KBM-7 (cell line): ENCODE results near the gene SSTR4.
"Not testable (repeated sequence)": the region's sequence is repeated elsewhere in the genome, so short reads cannot be mapped to it uniquely, and the experiment has no call there.

Source experiments
- DNase-seq: peaks from one replicate; pipeline ENCODE4 v3.0.0-alpha.2; 2015
- in situ Hi-C: fragments of 300-500 bp; cut with MboI; formaldehyde crosslinking; loops from 2 replicates; pipeline ENCODE4 v1.14.3; 2020; ENCODE audit warnings: low sequenced_read_pairs, low pct_unique_long_range_greater_than_20kb, mixed read lengths

Gene SSTR4

GRCh38 chr20:23013429-23013828 lies 21.7 kb upstream of the SSTR4 start:
- no peak for DNase-seq
- in situ Hi-C loops = no loop called here

- DNase-seq = no peak
- in situ Hi-C loops = no loop called here
Observed at GRCh38 chr20:23017516-23017915, 17.6 kb upstream of the SSTR4 start.

GRCh38 chr20:23018432-23018831 lies 16.7 kb upstream of the SSTR4 start:
- in situ Hi-C loops = no loop called here

GRCh38 chr20:23018941-23019340 lies 16.2 kb upstream of the SSTR4 start:
- no peak for DNase-seq
- in situ Hi-C loops = no loop called here

More at GRCh38 chr20:23018432-23018831, 16.7 kb upstream of the SSTR4 start:
- no peak for DNase-seq

DNA sequence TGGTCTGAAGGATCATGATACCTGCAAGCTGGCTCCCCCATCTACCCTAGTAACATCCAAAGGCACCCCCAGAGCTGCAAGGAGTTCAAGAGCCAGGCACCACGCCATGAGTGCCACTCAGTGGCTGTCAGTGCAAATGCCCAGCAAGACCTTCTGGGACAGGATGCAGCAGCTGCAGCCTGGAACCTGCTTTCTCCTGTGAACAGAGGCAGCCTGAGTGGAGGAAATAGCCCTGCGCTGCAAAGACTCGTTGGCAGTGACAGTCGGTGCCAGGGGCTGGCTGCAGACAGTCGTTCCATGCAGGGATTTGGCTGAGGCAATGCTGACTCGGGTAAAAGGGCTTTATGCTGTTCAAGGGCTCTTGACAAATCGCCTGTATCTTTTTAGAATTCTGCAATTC lies 15.7 kb upstream of the SSTR4 start:
- in situ Hi-C loops = no loop called here
- DNase-seq = no peak

- in situ Hi-C loops = no loop called here
- no peak for DNase-seq
Observed at GRCh38 chr20:23020230-23021018, 14.7 kb upstream of the SSTR4 start.

DNA sequence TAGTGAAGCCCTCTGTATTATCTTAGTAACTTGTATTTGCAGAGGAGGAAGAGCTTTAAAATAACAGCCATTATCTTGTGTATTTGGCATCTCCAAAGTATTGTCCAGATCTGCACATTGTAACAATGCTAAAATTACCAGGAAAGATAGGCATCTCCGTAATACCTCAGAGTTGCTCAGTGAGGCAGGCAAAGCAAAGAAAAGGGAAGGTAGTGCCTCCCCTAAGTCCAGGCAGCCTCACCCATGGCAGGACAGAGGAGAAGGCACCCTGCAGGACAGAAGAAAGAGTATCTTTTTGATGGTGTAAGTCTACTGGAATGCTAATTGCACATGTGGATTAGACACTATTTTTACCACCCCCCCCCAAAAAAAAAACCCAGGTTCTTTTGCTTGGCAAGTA lies 13.6 kb upstream of the SSTR4 start:
- DNase-seq = no peak
- in situ Hi-C loops = no loop called here

DNA sequence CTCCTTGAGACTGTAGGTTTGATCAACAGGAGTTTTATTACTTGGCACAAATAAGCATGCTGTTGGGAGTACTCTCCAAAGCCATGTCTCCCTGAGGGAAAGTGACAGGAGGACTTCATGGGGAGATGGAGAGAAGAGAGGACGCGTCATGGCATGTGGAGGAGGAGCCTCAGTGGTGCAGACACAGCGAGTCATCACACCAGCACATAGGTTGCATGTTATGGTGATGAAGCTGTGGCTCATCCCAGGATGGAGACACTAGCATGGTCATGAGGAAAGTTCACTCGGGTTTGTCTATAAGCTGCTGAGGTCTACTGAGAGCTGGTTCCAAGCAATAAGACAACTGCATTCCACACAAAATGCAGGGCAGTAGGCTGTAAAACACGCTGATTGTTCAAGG lies 13.2 kb upstream of the SSTR4 start:
- DNase-seq = no peak
- in situ Hi-C loops = no loop called here

- in situ Hi-C loops = no loop called here
- no peak for DNase-seq
Observed at GRCh38 chr20:23022849-23023248, 12.3 kb upstream of the SSTR4 start.

GRCh38 chr20:23023621-23024177 lies 11.4 kb upstream of the SSTR4 start:
- in situ Hi-C loops = no loop called here
- DNase-seq = no peak

DNA sequence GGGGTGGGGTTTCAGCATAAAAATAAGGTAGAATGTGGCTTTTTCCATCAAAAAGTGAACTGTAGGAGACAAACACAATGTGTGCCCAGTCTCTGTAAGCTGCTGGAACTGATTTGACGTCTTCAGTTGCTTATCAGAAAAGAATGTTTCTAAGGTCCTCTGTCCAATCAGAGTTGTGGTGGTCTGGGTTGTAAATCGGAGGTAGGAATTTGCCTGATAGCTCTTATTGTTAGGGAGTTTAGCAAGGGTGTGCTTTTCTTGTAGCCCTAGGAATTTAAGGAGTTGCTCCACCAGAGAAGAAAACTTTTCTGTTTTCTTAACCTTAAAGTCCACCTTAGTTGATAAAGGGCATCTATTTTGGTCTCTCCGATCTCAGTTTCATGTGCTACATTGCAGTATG lies 10.4 kb upstream of the SSTR4 start:
- in situ Hi-C loops = no loop called here
- DNase-seq = no peak

DNA sequence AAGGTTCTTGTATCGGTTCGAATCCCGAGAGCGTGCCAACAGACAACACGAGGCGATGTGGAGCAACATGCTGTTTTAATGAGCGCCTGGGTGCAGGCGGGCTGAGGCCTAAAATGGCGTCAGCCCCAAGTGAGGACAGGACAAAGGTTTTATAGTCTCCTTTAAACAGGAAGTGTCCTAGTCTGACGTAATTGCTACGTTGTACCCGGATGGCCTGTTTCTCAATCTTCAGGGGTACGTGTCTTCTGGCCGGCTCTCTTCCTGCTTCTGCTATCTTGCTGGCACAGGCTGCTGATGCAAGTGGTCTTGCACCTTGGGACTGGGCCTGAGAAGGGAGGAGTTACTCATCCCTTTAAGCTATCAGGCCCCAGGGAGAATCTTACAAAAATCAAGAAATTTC lies 9.6 kb upstream of the SSTR4 start:
- in situ Hi-C loops = not testable (repeated sequence)
- DNase-seq = peak; percentile 32

DNA sequence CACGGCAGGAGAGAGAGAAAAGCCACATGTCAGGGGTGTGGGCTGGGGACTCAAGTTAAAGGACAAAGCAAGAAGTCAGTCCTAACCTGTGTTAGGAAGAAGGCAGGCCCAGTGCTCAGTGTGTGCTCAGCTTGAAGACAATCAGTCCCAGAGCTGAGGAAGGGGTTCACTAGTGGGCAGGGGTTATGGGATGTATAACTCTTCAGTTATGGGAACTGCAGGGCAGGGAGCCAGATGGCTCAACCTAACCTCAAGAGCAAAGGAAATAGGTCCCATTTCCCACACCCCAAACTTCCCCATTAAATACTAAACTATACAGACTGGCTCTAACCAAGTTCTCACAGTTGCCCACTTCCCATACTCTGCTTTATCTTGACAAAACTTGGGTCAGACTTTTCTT lies 7.4 kb upstream of the SSTR4 start:
- peak; percentile 21 for DNase-seq
- in situ Hi-C loops = no loop called here

DNA sequence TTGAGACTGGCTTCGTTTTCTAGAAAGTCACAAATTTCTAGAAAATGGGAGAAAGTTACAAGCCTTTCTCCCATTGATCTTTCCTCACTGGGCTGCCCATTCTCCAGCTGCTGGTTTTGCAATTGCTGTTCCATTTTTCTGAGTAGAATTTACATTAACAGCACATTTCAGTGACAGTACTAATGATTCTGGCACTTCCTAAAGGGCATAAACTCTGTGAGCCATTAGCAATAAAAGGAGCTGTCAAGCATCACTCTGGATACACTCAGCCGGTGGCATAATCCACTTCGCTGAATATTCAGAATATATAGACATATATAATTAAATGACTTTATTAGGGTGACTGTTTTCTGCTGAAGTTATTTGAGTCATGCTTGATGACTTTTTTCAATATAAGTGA lies 6.7 kb upstream of the SSTR4 start:
- no peak for DNase-seq
- in situ Hi-C loops = no loop called here

DNA sequence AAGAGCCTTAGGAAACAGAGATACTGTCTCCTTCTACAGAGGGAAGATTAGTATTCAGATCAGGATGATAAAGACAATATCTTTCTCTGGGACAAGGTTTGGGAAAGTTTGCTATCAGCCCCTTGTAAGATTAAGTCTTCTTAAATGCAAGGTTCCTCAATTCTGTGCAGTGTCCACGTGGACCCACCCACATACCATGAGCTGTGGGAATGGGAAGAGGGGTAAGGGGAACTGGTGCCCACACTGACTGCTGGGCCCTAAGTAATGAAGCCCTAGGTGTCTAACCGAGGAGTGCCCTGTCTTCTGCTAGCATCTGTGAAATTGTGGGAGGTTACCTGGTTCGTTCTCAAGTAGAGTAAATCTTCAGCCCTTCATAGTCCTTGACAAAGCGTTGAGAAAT lies 5.8 kb upstream of the SSTR4 start:
- in situ Hi-C loops = no loop called here
- no peak for DNase-seq

DNA sequence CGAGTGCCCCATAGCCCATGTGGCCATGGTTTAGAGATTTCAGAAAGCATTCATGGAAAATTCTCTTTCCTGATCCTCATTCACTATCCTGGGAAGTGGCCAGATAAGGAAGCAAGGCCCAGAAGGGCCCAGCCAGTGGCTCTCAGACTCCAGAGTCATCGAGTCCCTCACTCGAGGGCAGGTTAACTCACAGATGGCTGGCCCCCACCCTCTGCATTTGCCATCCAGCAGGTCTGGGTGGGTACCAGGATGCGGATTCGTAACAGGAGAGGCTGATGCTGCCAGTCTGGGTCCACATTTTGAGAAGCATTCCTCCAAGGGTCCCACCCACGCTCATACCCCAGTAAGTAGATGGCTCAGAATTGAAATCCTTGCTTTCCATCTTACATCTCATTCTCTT lies 3.8 kb upstream of the SSTR4 start:
- no peak for DNase-seq
- in situ Hi-C loops = no loop called here

- in situ Hi-C loops = no loop called here
- DNase-seq = no peak
Observed at GRCh38 chr20:23032056-23032749, 2.9 kb upstream of the SSTR4 start.

GRCh38 chr20:23032750-23033078 lies 2.4 kb upstream of the SSTR4 start:
- in situ Hi-C loops = no loop called here

DNA sequence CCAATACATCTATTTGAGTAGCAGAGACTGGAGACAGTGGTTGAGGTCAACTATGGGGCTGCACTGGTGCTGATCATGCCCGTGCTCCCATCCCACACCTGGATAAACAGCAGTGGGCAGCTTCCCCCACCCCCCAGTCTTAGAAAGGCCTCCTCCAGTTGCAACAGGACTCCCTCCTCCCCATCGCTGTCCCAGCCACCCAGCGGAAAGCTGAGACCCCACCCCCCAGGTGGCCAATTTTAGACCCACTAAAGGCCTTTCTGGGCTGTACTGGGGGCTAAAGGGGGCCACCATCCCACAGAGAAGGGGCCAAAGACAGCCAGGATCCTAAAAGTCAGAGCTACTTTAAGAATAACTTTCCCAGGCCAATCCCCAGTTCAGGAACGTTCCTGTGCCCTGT lies 1.2 kb upstream of the SSTR4 start:
- in situ Hi-C loops = no loop called here
- no peak for DNase-seq

More at GRCh38 chr20:23032750-23033078, 2.4 kb upstream of the SSTR4 start:
- DNase-seq = no peak

DNA sequence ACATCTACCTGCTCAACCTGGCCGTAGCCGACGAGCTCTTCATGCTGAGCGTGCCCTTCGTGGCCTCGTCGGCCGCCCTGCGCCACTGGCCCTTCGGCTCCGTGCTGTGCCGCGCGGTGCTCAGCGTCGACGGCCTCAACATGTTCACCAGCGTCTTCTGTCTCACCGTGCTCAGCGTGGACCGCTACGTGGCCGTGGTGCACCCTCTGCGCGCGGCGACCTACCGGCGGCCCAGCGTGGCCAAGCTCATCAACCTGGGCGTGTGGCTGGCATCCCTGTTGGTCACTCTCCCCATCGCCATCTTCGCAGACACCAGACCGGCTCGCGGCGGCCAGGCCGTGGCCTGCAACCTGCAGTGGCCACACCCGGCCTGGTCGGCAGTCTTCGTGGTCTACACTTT lies 619 bp downstream of the SSTR4 start:
- in situ Hi-C loops = no loop called here
- no peak for DNase-seq

GRCh38 chr20:23036371-23036770 lies 1.3 kb downstream of the SSTR4 start:
- in situ Hi-C loops = no loop called here
- DNase-seq = no peak
